AG04449 (cell line): ENCODE measurements around the gene LSMEM2.

Experiments used
- CTCF ChIA-PET: fragments of 350-600 bp; formaldehyde crosslinking; extraction: SDS; loops from one replicate; lab custom pipeline; 2021; ENCODE audit warnings: antibody characterized with exemption; lab: Yijun Ruan, JAX
- POLR2A ChIA-PET: fragments of 400-600, 350-600 bp; formaldehyde crosslinking; extraction: SDS; loops from one replicate; lab custom pipeline; 2020; ENCODE audit warnings: antibody characterized with exemption, inconsistent platforms; lab: Yijun Ruan, JAX
- DNase-seq: peaks from one replicate; pipeline ENCODE4 v3.0.0-alpha.2; 2010; ENCODE audit warnings: low read depth, low spot score
- H3K4me3 ChIP-seq: 2 replicates; pipeline ENCODE4 v1.5.1; 2011; ENCODE audit warnings: low read depth, mild to moderate bottlenecking, control low read depth, low read length
- TF ChIP-seq, protein P1 (sequence below): IDR thresholded peaks from one replicate; pipeline ENCODE4 v1.5.1; 2011; ENCODE audit warnings: mild to moderate bottlenecking, moderate library complexity, low read length, control low read depth, inconsistent platforms; ENCODE audit not compliant: insufficient read depth; ENCODE audit errors: missing control alignments

The LSMEM2 gene

DNA sequence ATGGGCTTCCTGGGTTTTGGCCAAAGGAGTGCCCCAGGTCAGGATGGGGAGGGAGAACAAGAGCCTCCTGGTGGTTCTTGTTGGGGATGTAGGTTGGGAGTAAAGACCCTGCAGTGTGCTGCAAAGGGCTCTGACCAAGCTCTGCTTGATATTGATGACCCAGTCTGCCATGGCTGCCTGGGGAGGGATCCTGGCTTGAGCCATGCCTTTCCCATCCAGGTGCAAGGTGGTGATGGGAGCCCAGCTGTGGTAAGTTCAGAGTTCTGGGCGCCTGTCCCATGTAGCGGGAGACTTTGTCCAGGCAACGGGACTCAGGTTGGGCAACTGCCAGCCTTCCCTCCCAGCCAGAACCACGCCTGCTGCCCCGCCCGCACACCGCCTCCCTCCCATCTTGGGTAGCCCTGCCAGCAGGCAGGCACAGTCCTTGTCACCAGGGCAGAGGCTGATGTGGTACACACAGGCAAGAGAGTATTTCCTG lies 40.3 kb upstream of the LSMEM2 start:
- POLR2A ChIA-PET, result interaction anchor here (0.6 to 1.6 kb wide), 4 partner anchors 8 to 22 kb away, joined by 3 to 7 read pairs (median 4); no protein-coding TSS in a partner anchor
- CTCF ChIA-PET, result interaction anchor here (1.9 to 47.4 kb wide), 4 partner anchors 11 to 47 kb away, joined by 6 to 1609 read pairs (median 20); partner anchors contain the start of genes GNAT1, LSMEM2 and SEMA3B
- no peak for DNase-seq
- H3K4me3 ChIP-seq, result peak overlapping the region; percentile 83
- TF ChIP-seq, protein P1, sequence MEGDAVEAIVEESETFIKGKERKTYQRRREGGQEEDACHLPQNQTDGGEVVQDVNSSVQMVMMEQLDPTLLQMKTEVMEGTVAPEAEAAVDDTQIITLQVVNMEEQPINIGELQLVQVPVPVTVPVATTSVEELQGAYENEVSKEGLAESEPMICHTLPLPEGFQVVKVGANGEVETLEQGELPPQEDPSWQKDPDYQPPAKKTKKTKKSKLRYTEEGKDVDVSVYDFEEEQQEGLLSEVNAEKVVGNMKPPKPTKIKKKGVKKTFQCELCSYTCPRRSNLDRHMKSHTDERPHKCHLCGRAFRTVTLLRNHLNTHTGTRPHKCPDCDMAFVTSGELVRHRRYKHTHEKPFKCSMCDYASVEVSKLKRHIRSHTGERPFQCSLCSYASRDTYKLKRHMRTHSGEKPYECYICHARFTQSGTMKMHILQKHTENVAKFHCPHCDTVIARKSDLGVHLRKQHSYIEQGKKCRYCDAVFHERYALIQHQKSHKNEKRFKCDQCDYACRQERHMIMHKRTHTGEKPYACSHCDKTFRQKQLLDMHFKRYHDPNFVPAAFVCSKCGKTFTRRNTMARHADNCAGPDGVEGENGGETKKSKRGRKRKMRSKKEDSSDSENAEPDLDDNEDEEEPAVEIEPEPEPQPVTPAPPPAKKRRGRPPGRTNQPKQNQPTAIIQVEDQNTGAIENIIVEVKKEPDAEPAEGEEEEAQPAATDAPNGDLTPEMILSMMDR, result no peak

DNA sequence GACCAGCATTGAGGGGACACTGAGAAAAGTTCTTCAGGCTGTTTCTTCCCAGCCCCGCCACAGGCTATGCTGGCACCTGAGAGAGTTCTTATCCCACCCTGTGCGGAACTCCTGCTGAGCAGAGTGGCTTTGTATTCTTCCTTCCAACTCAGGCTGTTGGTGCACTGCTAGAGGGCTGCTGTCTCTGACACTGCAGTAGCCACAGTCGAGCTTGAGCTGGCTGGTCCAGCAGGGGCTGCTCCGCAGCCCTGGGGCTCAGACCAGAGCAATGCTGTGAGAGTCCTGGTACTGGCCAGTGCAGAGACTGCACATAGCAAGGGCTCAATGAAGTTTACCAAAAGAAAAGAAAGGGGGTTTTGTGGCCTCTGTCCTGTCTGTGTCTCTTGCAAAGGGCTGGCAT lies 39.2 kb upstream of the LSMEM2 start:
- ChIA-PET CTCF (interaction anchor here (1.9 to 47.4 kb wide), 4 partner anchors 12 to 48 kb away, joined by 6 to 1609 read pairs (median 72); partner anchors contain the start of genes GNAT1, LSMEM2 and SEMA3B), POLR2A (no interaction called here)
- no peak for DNase-seq
- TF ChIP-seq, protein P1, result no peak
- H3K4me3 ChIP-seq, result no peak overlapping the region; the same call in 1 of the 2 replicates

DNA sequence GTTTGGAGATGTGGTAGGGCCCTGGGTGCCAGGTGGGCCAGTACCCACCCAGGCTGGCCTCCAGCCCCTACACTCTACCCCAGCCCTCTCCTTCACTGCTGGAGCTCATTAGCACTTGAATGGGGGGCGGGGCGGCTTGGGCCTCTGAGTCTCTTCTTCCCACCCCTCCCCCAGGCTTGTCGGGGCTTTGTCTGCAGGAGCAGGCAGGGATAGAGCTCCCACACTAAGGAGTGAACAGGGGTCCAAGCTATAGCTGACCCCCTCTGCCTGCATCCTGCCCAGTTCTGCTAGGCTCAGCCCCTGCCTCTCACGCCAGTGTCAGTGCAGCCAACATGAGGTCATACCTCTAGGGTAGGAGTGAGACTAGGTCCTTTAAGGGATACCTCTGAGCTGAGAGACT lies 37.7 kb upstream of the LSMEM2 start:
- DNase-seq, result no peak
- H3K4me3 ChIP-seq, result no peak overlapping the region
- POLR2A ChIA-PET, result interaction anchor here (0.8 to 1.3 kb wide), 2 partner anchors 23 to 100 kb away, joined by 3 to 4 read pairs; partner anchors contain the start of gene RASSF1

DNA sequence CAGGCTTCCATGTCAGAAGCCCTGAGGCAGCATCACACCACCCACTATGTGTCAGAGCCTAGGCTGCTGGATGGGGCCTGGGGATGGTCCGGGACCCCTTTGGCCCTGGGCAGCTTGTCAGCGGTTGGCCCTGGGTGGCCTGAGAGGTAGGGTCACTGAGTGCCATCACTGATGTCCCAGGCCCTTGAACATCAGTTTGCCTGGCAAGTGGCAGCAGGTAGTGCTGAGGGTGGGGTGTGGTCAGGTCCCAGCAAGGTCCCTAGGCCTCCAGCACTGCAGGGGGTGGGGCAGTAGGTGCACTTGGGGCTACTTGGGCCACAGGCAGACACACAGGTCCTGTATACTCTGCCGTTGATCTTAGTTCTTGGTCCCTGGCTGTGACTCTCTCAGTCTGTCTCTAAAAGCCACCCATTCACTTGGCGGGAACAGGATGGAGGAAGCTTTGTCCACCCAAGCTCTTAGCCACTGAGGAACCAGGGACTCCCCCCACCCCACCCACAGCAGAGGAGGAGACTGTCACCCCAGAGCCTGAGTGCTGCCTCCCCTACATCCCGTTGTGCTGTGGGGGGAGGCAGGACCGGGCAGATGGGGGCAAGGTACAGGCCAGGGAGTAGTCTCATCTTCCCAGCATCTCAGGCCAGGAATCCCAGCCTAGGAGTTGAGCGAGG lies 37.0 kb upstream of the LSMEM2 start:
- CTCF ChIA-PET, result interaction anchor here (0.6 to 47.4 kb wide), 5 partner anchors 8 to 102 kb away, joined by 3 to 1609 read pairs (median 18); partner anchors contain the start of genes GNAT1, LSMEM2 and SEMA3B

More for the DNA sequence above, 37.7 kb upstream of the LSMEM2 start:
- TF ChIP-seq, protein P1, result no peak
- CTCF ChIA-PET, result interaction anchor here (0.6 to 47.4 kb wide), 4 partner anchors 13 to 102 kb away, joined by 3 to 1609 read pairs (median 72); partner anchors contain the start of genes GNAT1, LSMEM2 and SEMA3B

DNA sequence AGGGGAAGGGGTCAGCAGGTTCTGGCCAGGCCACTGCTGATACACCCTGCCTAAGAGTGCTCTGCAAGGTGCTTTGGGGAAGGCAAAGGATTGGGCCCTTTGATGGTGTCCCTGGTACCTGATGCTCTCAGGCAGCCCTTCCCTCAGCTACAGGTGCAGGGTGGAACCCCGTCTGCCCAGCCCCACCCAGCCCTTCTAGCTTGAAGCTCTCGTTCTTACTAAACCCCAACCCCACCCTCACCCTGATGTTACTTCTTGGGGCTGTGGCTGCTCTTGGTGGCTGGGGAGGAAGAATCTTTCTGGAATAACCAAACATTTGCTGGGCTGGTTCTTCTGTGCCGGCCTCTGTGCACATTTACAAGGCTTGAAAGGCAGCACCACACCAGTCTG lies 36.5 kb upstream of the LSMEM2 start:
- POLR2A ChIA-PET, result no interaction called here
- H3K4me3 ChIP-seq, result no peak overlapping the region
- CTCF ChIA-PET, result interaction anchor here (1.4 to 47.4 kb wide), 6 partner anchors 9 to 82 kb away, joined by 3 to 1609 read pairs (median 19); partner anchors contain the start of genes GNAT1, HYAL3, LSMEM2 and NAA80
- TF ChIP-seq, protein P1, result no peak
- DNase-seq, result no peak

More for the DNA sequence above, 37.0 kb upstream of the LSMEM2 start:
- DNase-seq, result no peak
- POLR2A ChIA-PET, result interaction anchor here (0.8 to 1.3 kb wide), 2 partner anchors 23 to 99 kb away, joined by 3 to 4 read pairs; partner anchors contain the start of gene RASSF1
- no peak overlapping the region for H3K4me3 ChIP-seq
- TF ChIP-seq, protein P1, result no peak
